Activated naive CD4-positive, alpha-beta T cell treated with anti-CD3 and anti-CD28 coated beads, Interleukin-2, amount 10 ng/mL, durations not matched to agents 7 days and 5 days (primary cell): Measurements from ENCODE around the gene PTPRD.
"Not testable (repeated sequence)": the region's sequence is repeated elsewhere in the genome, so short reads cannot be mapped to it uniquely, and the experiment has no call there.

Experiments
- CTCF ChIA-PET: fragments of 350-600 bp; sonication (Branson Sonifier 250); formaldehyde crosslinking; loops from one replicate; lab custom pipeline; 2021; ENCODE audit warnings: antibody characterized with exemption; lab: Charles Lee
- DNase-seq: peaks from one replicate; pipeline ENCODE4 v3.0.0-alpha.2; 2020
- H3K27ac Mint-ChIP-seq: one replicate; pipeline ENCODE4 v1.8.0; 2021; ENCODE audit warnings: mild to moderate bottlenecking, moderate library complexity, mixed read lengths
- H3K27me3 Mint-ChIP-seq: one replicate; pipeline ENCODE4 v1.8.0; 2021; ENCODE audit warnings: mild to moderate bottlenecking, mixed read lengths
- H3K36me3 Mint-ChIP-seq: one replicate; pipeline ENCODE4 v1.8.0; 2021; ENCODE audit warnings: mixed read lengths
- H3K4me1 Mint-ChIP-seq: one replicate; pipeline ENCODE4 v1.8.0; 2021; ENCODE audit warnings: mixed read lengths
- H3K4me3 Mint-ChIP-seq: one replicate; pipeline ENCODE4 v1.8.0; 2021; ENCODE audit warnings: mild to moderate bottlenecking, moderate library complexity, mixed read lengths
- H3K9me3 Mint-ChIP-seq: one replicate; pipeline ENCODE4 v1.8.0; 2021; ENCODE audit warnings: mixed read lengths

Gene PTPRD

DNA sequence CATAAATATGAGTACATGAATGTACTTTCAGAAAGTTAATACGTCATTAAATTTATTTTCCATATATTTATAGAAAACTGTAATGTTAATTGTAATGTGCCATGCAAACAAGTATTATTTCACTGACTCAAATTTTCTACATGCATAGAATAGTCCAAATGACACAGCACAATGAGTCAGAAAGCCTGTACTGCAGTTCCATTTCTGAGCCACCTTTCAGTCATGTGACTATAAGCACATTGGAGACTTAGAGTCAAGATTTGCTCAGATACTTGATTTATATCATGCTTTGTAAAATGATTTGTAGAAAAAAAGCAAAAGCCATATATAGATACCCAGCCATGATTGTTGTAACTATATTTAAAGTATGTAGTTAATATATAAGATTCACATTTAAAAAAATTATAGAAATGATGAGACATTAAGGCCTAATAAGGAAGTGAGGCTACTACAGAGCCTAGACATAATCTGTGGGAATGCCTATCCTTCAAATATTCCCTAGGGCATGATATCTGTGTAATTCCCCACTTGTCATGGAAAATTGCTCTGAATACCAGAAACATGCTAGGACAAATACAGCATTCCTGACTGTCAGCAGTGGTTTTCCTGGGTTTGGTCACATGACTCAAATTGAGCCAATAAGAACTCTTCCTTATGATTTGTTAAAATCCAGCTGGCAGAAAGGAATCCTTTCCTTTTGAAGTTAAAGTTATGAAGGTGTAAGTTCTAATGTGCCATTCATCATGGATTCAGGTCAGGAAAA lies 50.0 kb downstream of the PTPRD start:
- H3K4me3 Mint-ChIP-seq: no peak overlapping the region
- CTCF ChIA-PET: no interaction called here
- H3K27me3 Mint-ChIP-seq: no peaks in the 10 kb centered on the region
- no peaks in the 10 kb centered on the region for H3K36me3 Mint-ChIP-seq
- no peak for DNase-seq
- H3K4me1 Mint-ChIP-seq: no peaks in the 10 kb centered on the region
- H3K27ac Mint-ChIP-seq: no peak overlapping the region
- H3K9me3 Mint-ChIP-seq: no peaks in the 10 kb centered on the region

DNA sequence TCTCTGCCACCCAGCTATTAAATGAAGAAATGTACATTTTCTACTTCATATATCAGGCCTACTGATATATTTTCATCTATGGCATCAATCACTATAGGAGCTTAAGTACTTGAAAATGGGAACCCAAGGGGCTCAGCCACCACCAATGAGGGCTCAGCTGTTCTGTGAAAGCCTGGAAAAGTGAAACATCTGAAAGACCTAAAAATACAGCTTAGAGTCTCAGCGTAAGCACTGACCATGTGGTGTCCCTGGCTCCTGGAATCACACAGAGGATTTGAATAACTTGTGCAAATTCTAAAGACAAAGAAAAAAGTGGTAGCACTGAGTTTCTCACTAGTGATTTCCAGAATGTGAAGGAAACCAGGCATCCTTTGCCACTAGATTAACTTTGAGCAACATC lies 64.5 kb downstream of the PTPRD start:
- Mint-ChIP-seq H3K9me3 (peaks cover 14% of the 10 kb centered on the region), H3K27ac (no peak overlapping the region), H3K36me3 (no peaks in the 10 kb centered on the region), H3K4me1 (no peaks in the 10 kb centered on the region), H3K27me3 (no peaks in the 10 kb centered on the region), H3K4me3 (no peak overlapping the region)
- CTCF ChIA-PET: no interaction called here
- no peak for DNase-seq

DNA sequence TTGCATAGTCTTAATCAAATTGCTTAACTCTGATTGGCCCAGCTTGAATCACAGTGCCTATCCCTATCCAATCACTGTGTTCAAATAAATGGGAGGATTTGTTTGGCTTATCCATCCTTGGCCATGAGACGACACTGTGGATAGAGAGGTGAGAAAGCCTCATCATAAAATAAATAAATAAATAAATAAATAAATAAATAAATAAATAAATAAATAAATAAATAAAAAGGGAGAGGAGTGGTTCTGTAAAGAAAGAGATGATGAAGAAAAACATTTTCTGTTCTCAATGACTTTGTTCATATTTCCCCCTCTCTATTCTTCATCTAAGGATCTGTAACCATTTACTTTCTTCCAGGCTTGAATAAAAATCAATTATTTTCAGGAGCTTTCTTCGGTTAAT lies 74.7 kb downstream of the PTPRD start:
- H3K36me3 Mint-ChIP-seq: peaks cover 1% of the 10 kb centered on the region
- no peak overlapping the region for H3K4me3 Mint-ChIP-seq
- H3K9me3 Mint-ChIP-seq: peaks cover 4% of the 10 kb centered on the region
- H3K27me3 Mint-ChIP-seq: no peaks in the 10 kb centered on the region
- CTCF ChIA-PET: no interaction called here
- H3K27ac Mint-ChIP-seq: no peak overlapping the region
- no peaks in the 10 kb centered on the region for H3K4me1 Mint-ChIP-seq
- DNase-seq: no peak

DNA sequence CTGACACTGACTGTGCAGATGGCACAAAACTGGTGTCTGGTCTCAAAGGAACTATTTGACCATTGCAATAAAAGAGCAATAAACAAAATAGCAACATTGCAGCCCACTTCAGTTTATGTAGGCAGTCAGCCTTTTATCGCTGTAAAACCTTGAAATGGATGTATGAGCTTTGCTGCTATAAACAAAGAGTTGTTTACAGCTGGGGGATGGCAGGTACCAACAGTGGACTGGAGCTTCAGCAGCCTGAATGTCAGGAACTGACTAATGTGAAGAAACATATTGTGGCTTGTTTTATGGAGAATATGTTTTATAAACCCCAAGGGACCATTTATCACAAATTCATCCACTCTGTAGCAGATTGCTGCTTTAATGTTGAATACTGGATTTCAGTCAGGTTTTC lies 78.0 kb downstream of the PTPRD start:
- no peak for DNase-seq
- Mint-ChIP-seq H3K27ac (no peak overlapping the region), H3K27me3 (no peaks in the 10 kb centered on the region), H3K4me1 (no peaks in the 10 kb centered on the region), H3K36me3 (peaks cover 1% of the 10 kb centered on the region), H3K9me3 (peaks cover 1% of the 10 kb centered on the region), H3K4me3 (no peak overlapping the region)
- CTCF ChIA-PET: no interaction called here

DNA sequence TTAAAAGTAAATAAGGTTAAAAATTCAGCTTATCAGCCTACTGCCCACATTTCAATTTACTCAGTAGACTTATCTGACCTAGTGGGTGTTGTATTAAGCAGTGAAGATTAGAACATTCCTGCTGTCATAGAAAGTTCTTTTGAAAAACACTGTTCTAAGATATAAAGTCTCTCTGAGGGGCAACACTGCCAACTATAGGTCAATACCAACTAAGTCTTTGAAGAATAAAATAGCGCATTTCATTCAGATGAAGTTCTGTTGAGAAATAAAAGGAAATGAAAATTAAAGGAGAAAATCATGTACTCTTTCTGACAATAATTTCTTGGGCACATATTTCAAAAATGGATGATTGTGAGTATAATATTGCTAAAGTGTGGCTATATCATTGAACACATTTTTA lies 86.8 kb downstream of the PTPRD start:
- no peaks in the 10 kb centered on the region for H3K27me3 Mint-ChIP-seq
- peaks cover 6% of the 10 kb centered on the region for H3K9me3 Mint-ChIP-seq
- H3K4me1 Mint-ChIP-seq: no peaks in the 10 kb centered on the region
- H3K36me3 Mint-ChIP-seq: no peaks in the 10 kb centered on the region
- CTCF ChIA-PET: no interaction called here
- no peak overlapping the region for H3K4me3 Mint-ChIP-seq
- DNase-seq: no peak
- no peak overlapping the region for H3K27ac Mint-ChIP-seq

DNA sequence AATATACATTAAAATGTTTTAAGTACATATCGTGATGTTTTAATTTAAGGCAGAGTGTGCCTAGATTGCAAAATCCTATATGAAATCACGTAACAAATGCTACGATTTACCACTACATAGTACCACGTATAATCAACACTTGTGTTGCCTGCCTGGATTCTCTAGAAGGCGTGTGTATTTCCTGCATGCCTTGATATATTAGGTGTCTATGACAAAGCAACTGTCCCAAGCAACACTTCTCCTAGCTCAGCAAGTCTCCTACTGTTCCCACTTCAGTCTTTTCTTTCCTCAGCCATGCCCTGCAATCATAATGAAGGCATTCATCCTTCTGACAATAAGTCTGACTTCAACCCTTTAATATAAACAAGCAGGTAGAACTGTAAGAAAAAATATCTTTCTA lies 89.6 kb downstream of the PTPRD start:
- no peak overlapping the region for H3K27ac Mint-ChIP-seq
- no peaks in the 10 kb centered on the region for H3K27me3 Mint-ChIP-seq
- peaks cover 11% of the 10 kb centered on the region for H3K9me3 Mint-ChIP-seq
- CTCF ChIA-PET: no interaction called here
- no peaks in the 10 kb centered on the region for H3K36me3 Mint-ChIP-seq
- no peak for DNase-seq
- H3K4me1 Mint-ChIP-seq: no peaks in the 10 kb centered on the region
- no peak overlapping the region for H3K4me3 Mint-ChIP-seq

DNA sequence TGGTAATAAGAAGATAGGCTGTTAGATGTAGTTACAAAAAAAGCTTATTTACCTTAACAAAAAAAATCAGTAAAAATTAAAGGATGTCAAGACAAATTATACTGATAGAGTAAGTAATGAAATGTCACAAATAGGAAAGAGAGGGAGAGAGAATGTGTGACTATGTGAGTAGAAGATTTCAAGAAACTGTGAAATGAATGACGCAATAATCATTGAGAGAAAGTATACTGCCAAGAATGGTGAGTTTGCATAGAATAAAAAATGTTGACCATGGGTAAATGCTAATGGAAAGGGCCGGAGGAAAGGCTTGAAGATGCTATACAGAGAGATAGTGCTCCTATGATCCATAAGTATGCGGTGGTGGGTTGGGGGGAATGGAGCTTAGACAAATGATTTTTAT lies 100.7 kb downstream of the PTPRD start:
- Mint-ChIP-seq H3K27me3 (no peaks in the 10 kb centered on the region), H3K27ac (no peak overlapping the region), H3K36me3 (no peaks in the 10 kb centered on the region), H3K4me3 (no peak overlapping the region), H3K9me3 (peaks cover 13% of the 10 kb centered on the region), H3K4me1 (no peaks in the 10 kb centered on the region)
- DNase-seq: no peak
- CTCF ChIA-PET: no interaction called here

DNA sequence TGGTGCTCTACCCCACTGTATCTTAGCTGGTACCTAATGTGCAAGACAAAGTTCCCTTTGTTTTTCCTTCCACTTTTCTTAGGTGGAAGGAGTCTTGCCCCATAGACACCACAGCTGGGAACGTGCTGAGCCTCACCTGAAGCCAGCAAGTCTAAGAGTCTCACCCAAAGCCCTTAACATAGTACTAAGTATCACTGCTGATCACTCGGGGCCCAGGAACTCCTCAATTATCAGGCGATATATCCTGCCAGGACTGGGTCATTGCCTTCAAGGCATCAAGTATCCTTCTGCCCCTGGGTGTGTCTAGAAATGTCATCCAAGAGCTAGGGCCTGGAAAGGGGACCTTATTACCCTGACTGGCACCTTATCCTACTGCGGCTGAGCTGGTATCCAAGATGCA lies 123.9 kb downstream of the PTPRD start:
- Mint-ChIP-seq H3K9me3 (peaks cover 4% of the 10 kb centered on the region), H3K27me3 (no peaks in the 10 kb centered on the region), H3K4me1 (no peaks in the 10 kb centered on the region), H3K27ac (no peak overlapping the region), H3K4me3 (no peak overlapping the region), H3K36me3 (no peaks in the 10 kb centered on the region)
- no peak for DNase-seq
- CTCF ChIA-PET: no interaction called here

DNA sequence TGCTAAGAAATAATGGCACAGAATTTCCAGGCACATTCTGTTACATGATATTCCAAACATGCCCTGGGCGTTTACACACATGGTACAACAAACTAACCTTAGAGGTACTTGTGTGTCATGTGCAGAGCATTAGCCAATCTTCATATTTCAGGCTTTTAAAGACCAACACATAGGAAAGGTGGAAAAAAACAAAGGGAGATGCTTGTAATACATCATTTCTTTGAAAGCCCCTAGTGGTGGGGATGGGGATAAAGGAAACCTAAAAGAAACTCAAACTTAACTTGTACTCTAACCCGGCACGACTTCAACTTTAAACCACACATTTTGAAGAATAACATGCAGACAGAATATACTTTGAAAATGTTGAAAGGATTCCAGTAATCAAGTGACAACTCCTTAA lies 133.6 kb downstream of the PTPRD start:
- H3K27me3 Mint-ChIP-seq: no peaks in the 10 kb centered on the region
- H3K27ac Mint-ChIP-seq: no peak overlapping the region
- H3K9me3 Mint-ChIP-seq: peaks cover 21% of the 10 kb centered on the region
- no peaks in the 10 kb centered on the region for H3K4me1 Mint-ChIP-seq
- no peak overlapping the region for H3K4me3 Mint-ChIP-seq
- H3K36me3 Mint-ChIP-seq: no peaks in the 10 kb centered on the region
- DNase-seq: no peak
- CTCF ChIA-PET: no interaction called here

DNA sequence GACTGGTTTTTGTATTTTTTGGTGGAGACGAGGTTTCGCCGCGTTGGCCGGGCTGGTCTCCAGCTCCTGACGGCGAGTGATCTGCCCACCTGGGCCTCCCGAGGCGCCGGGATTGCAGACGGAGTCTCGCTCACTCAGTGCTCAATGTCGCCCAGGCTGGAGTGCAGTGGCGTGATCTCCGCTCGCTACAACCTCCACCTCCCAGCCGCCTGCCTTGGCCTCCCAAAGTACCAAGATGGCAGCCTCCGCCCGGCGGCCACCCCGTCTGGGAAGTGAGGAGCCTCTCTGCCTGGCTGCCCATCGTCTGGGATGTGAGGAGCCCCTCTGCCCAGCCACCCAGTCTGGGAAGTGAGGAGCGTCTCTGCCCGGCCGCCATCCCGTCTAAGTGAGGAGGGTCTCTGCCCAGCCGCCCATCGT lies 163.6 kb downstream of the PTPRD start:
- DNase-seq, H3K36me3 Mint-ChIP-seq, H3K27me3 Mint-ChIP-seq, H3K4me1 Mint-ChIP-seq, H3K4me3 Mint-ChIP-seq, H3K27ac Mint-ChIP-seq, CTCF ChIA-PET, H3K9me3 Mint-ChIP-seq: not testable (repeated sequence)

DNA sequence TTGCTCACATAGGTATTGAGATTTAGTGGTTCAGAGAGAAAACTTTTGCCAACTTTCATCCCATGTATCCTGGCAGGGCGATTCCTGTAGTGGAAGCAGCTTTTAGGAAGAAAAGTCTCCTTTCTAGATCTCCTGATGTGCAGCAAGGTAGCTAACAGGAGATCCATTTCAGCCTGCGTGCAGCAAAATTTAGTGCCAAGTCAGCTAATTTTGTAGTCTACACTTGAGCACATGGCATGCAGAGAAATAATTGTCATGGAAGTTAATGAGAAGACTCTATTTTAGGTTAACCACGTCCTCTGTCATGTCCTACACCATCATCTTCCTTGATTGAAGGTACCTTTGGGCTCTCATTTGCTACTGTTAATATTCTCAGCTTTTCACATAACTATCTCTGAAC lies 165.8 kb downstream of the PTPRD start:
- Mint-ChIP-seq H3K36me3 (no peaks in the 10 kb centered on the region), H3K4me3 (no peak overlapping the region), H3K27ac (no peak overlapping the region), H3K4me1 (no peaks in the 10 kb centered on the region), H3K27me3 (no peaks in the 10 kb centered on the region), H3K9me3 (peaks cover 2% of the 10 kb centered on the region)
- CTCF ChIA-PET: no interaction called here
- DNase-seq: no peak

DNA sequence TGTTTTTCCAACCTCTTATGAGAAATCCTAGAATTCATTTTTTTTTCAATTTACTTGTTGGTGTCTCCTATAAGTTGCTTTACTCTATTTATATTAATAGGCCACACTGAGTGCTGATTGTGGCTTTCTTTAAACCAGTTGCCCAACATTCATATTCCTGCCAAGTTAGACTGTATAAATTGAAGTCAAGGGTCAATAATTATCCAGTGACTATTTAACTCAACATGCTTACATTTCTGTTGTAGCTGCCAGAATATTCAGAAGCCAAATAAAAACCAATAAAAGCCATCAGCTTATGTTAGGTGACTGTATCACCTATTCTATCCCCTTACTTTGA lies 169.0 kb downstream of the PTPRD start:
- Mint-ChIP-seq H3K27ac (no peak overlapping the region), H3K27me3 (no peaks in the 10 kb centered on the region), H3K9me3 (peaks cover 7% of the 10 kb centered on the region), H3K36me3 (no peaks in the 10 kb centered on the region), H3K4me3 (no peak overlapping the region), H3K4me1 (no peaks in the 10 kb centered on the region)
- CTCF ChIA-PET: no interaction called here
- DNase-seq: no peak

DNA sequence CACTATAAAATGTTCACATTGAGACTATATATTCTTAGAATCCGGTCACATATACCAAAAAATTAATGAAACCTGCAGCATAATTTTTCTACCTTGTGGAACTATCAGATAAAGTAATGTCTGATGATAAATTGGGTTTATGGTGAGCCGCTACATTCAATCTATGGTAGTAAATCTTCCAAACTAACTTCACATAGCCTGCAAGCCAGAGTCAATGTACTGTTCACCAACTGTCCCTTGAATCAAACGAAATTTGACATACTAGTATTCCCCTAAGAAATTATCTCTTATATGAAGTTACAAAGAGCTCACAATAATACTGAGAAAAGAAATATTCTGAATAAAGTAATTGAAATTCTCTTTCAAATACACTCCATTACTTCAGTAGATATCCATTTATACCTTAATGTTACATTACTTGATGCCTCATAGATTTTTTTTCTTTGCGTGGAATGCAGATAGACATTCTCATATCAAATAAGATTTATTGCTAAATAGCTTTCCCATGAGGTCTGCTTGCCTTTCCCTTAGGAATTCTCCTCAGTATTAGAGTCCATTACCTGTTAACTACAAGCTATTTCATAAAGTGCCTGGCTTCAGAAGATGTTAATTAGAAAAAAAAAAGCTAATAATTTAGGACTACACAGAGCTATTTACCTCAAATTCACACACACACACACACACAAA lies 169.5 kb downstream of the PTPRD start:
- peaks cover 7% of the 10 kb centered on the region for H3K9me3 Mint-ChIP-seq
- H3K27ac Mint-ChIP-seq: no peak overlapping the region
- no peaks in the 10 kb centered on the region for H3K27me3 Mint-ChIP-seq
- no peak for DNase-seq
- no peaks in the 10 kb centered on the region for H3K36me3 Mint-ChIP-seq
- no peak overlapping the region for H3K4me3 Mint-ChIP-seq
- CTCF ChIA-PET: no interaction called here
- no peaks in the 10 kb centered on the region for H3K4me1 Mint-ChIP-seq

DNA sequence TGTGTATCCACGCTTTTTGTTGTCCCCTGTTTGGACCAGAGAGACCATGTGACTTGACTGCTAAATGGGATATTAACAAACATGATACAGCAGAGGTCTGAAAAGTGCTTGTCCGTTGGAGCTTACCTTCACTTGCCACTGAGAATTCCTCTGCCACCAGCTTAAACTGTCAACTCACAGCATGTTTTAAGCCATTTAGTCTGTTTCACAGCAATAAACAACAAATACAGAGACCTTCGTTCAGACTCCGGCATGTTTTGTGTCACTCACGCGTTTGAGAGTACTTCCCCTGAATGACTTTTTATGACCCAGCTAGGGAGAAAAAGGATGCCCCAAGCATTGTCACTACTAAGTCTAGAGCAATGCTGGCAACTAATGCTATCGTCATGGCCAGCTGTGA lies 173.8 kb downstream of the PTPRD start:
- Mint-ChIP-seq H3K27me3 (no peaks in the 10 kb centered on the region), H3K36me3 (no peaks in the 10 kb centered on the region), H3K4me3 (no peak overlapping the region), H3K4me1 (no peaks in the 10 kb centered on the region), H3K27ac (no peak overlapping the region), H3K9me3 (peaks cover 5% of the 10 kb centered on the region)
- CTCF ChIA-PET: no interaction called here
- DNase-seq: no peak

DNA sequence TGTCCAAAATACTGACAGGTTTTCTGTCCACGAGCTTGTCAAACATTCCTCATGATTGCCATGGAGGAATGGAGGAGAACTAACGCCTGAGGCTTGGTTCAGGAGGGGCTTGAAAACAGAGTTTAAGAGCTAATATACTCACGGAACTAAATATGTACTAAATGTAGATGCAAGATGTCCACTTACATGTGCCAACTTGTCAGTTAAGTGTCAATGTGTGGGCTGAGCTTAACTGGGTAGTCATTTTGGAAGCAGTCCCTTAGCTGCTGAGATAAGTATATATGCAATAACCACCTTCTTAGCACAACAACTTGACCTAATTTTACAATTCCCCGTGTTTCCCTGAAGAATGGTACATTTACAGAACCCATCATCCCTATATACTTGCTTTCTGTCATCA lies 176.0 kb downstream of the PTPRD start:
- Mint-ChIP-seq H3K9me3 (peaks cover 6% of the 10 kb centered on the region), H3K36me3 (no peaks in the 10 kb centered on the region), H3K27me3 (no peaks in the 10 kb centered on the region), H3K27ac (no peak overlapping the region), H3K4me1 (no peaks in the 10 kb centered on the region), H3K4me3 (no peak overlapping the region)
- CTCF ChIA-PET: no interaction called here
- no peak for DNase-seq
